DOHH2 (cell line): ENCODE data around the gene MYO1F.

ENCODE experiments used
- CTCF ChIP-seq: fragments of 200-600 bp; sonication (generic); IDR thresholded peaks from one replicate; pipeline ENCODE4 v1.5.1; 2014; ENCODE audit warnings: antibody characterized with exemption, mild to moderate bottlenecking, low read depth, low read length; ENCODE audit not compliant: poor library complexity, severe bottlenecking
- EZH2phosphoT487 ChIP-seq: fragments of 200-600 bp; sonication (generic); IDR thresholded peaks from 2 replicates; pipeline ENCODE4 v1.6.1; 2017; ENCODE audit warnings: borderline replicate concordance, mild to moderate bottlenecking, antibody characterized with exemption, low read length, moderate library complexity, mixed read lengths

DNA sequence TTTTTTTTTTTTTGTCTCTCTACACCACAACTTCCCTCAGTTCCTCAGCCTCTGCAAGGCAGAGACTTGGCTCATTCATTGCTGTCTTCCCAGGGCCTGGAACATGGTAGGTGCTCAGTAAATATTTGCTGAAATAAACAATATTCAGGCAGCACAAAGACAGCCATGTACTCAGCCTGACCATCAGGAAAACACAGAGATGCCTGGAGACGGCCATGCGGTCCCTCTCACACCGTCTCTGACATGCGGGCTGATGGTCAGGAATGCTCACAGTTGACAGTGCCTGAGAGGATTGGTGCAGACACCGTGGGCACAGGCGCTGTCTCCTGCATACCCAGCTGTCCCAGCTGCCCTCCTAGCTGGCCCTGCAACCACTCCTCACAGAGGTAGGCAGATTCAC is 75.7 kb downstream of the MYO1F start:
- TF ChIP-seq CTCF (no peak), EZH2phosphoT487 (no peak)
